ENCODE results near the gene MCTP2. TPM values are rescaled to one million over a fixed set of nuclear protein-coding genes. Genes with fewer than 3 reads are reported as not detected.

Gene MCTP2
- total and polyA plus RNA-seq, 2 of the 8 experiments (the other 6 are each of a cell fraction or from before 2014, with no cell fraction given) = 3.4 to 4.5 TPM

DNA sequence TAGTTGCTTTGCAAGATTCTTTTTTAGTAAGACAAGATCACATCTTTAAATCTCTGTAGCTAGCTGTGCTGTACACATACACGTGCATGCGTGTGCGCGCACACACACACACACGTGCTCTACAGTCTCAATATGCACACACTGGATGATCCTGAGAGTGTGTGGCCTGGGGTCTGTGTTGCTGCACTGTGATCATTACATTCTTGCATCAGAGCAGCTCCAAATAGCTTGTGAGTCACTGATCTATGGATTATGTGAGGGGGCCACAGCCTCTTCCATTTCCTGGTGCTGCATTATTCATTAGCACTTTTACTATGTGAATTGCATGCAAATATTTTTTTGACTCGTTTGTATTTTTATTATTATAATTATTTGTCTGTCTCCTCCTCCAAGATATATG, 34.6 kb downstream of the MCTP2 start:
- no peak overlapping the region for H3K56ac ChIP-seq (replicated peaks; ENCODE audit: insufficient read length, low read depth, low read length)
- H2BK12ac ChIP-seq (ENCODE audit: low read depth, low read length) = no peak overlapping the region
- WGBS, 2 experiments (ENCODE audit: extremely low coverage in 1 of 2, insufficient coverage in 1 of 2, insufficient read length in 1 of 2, insufficient replicate concordance in 2 of 2, low coverage in 1 of 2, low lambda C conversion rate in 2 of 2, missing lambda C conversion rate in 1 of 2) = 82% methylated on average over 6 of the region's 6 CpGs; no CpG with 5 or more reads in 1 of the 2 experiments
- no peak overlapping the region for H2BK5ac ChIP-seq (ENCODE audit: low read depth, low read length)
- no peaks in the 10 kb centered on the region for H3K23me2 ChIP-seq (ENCODE audit: low read depth, low read length)
- CTCF ChIA-PET (ENCODE audit: partially characterized antibody) = no interaction called here
- no peak overlapping the region for H2BK15ac ChIP-seq (ENCODE audit: low read length)
- H3K23ac ChIP-seq (ENCODE audit: insufficient read length) = no peak overlapping the region
- DNase-seq (ENCODE audit: low read depth in 1 of 2, low spot score in 2 of 2) (no peak), FAIRE-seq (no peak)
- H3K79me1 ChIP-seq (ENCODE audit: low read depth, low read length) = no peaks in the 10 kb centered on the region
- H3K36me3 ChIP-seq (ENCODE audit: control insufficient read depth in 2 of 4, insufficient read depth in 4 of 4, low read length in 3 of 4) = no peaks in the 10 kb centered on the region
- no peak overlapping the region; a peak in 1 of 7 replicates for H3K9ac ChIP-seq (replicated peaks in 1 of 4; ENCODE audit: extremely low read depth in 1 of 4, low read depth in 3 of 4, low read length in 3 of 4)
- H3K4me2 ChIP-seq (ENCODE audit: insufficient read depth in 1 of 2, low read depth in 2 of 2, low read length in 2 of 2) = no peak overlapping the region
- H2BK20ac ChIP-seq (ENCODE audit: low read length) = no peak overlapping the region
- no peaks in the 10 kb centered on the region for H4K20me1 ChIP-seq (replicated peaks in 1 of 2; ENCODE audit: control insufficient read depth in 1 of 2, insufficient read depth in 2 of 2, low read length in 2 of 2)
- H4K5ac ChIP-seq (ENCODE audit: insufficient read length, low read depth, low read length) = no peak overlapping the region
- H4K8ac ChIP-seq (ENCODE audit: extremely low read depth, insufficient read depth, low read length) = no peak overlapping the region
- H2BK120ac ChIP-seq (replicated peaks; ENCODE audit: low read depth, low read length) = no peak overlapping the region
- no peaks in the 10 kb centered on the region for H3K27me3 ChIP-seq (replicated peaks in 1 of 4; ENCODE audit: control insufficient read depth in 3 of 4, extremely low read depth in 1 of 4, insufficient read depth in 3 of 4, low read length in 3 of 4)
- H3K9me3 ChIP-seq (ENCODE audit: insufficient read depth in 2 of 2, low read depth in 1 of 2, low read length in 1 of 2) = no peaks in the 10 kb centered on the region
- H2AFZ ChIP-seq (ENCODE audit: low read length) = no peak overlapping the region
- H4K91ac ChIP-seq (replicated peaks; ENCODE audit: insufficient read length, low read length) = no peak overlapping the region
- H3K4ac ChIP-seq (replicated peaks; ENCODE audit: insufficient read length, low read depth, low read length) = no peak overlapping the region
- no peaks in the 10 kb centered on the region for H3K79me2 ChIP-seq (ENCODE audit: control insufficient read depth in 1 of 2, insufficient read depth in 2 of 2, low read length in 2 of 2)
- H3K18ac ChIP-seq (ENCODE audit: extremely low read depth, low read length) = no peak overlapping the region
- no peak overlapping the region for H2AK5ac ChIP-seq (ENCODE audit: low read depth, low read length)
- no peaks in the 10 kb centered on the region for H3K4me1 ChIP-seq (replicated peaks in 1 of 4; ENCODE audit: control insufficient read depth in 3 of 4, insufficient read depth in 4 of 4, low read length in 3 of 4)
- POLR2A ChIA-PET (ENCODE audit: partially characterized antibody) = no interaction called here
- H3K14ac ChIP-seq (ENCODE audit: insufficient read length) = no peak overlapping the region
- no peak overlapping the region for H3K27ac ChIP-seq (ENCODE audit: low read depth, low read length)
- no peak overlapping the region for H3K4me3 ChIP-seq (ENCODE audit: extremely low read depth in 1 of 4, insufficient read depth in 2 of 4, low read depth in 3 of 4, low read length in 4 of 4)
- TF ChIP-seq, protein P1, sequence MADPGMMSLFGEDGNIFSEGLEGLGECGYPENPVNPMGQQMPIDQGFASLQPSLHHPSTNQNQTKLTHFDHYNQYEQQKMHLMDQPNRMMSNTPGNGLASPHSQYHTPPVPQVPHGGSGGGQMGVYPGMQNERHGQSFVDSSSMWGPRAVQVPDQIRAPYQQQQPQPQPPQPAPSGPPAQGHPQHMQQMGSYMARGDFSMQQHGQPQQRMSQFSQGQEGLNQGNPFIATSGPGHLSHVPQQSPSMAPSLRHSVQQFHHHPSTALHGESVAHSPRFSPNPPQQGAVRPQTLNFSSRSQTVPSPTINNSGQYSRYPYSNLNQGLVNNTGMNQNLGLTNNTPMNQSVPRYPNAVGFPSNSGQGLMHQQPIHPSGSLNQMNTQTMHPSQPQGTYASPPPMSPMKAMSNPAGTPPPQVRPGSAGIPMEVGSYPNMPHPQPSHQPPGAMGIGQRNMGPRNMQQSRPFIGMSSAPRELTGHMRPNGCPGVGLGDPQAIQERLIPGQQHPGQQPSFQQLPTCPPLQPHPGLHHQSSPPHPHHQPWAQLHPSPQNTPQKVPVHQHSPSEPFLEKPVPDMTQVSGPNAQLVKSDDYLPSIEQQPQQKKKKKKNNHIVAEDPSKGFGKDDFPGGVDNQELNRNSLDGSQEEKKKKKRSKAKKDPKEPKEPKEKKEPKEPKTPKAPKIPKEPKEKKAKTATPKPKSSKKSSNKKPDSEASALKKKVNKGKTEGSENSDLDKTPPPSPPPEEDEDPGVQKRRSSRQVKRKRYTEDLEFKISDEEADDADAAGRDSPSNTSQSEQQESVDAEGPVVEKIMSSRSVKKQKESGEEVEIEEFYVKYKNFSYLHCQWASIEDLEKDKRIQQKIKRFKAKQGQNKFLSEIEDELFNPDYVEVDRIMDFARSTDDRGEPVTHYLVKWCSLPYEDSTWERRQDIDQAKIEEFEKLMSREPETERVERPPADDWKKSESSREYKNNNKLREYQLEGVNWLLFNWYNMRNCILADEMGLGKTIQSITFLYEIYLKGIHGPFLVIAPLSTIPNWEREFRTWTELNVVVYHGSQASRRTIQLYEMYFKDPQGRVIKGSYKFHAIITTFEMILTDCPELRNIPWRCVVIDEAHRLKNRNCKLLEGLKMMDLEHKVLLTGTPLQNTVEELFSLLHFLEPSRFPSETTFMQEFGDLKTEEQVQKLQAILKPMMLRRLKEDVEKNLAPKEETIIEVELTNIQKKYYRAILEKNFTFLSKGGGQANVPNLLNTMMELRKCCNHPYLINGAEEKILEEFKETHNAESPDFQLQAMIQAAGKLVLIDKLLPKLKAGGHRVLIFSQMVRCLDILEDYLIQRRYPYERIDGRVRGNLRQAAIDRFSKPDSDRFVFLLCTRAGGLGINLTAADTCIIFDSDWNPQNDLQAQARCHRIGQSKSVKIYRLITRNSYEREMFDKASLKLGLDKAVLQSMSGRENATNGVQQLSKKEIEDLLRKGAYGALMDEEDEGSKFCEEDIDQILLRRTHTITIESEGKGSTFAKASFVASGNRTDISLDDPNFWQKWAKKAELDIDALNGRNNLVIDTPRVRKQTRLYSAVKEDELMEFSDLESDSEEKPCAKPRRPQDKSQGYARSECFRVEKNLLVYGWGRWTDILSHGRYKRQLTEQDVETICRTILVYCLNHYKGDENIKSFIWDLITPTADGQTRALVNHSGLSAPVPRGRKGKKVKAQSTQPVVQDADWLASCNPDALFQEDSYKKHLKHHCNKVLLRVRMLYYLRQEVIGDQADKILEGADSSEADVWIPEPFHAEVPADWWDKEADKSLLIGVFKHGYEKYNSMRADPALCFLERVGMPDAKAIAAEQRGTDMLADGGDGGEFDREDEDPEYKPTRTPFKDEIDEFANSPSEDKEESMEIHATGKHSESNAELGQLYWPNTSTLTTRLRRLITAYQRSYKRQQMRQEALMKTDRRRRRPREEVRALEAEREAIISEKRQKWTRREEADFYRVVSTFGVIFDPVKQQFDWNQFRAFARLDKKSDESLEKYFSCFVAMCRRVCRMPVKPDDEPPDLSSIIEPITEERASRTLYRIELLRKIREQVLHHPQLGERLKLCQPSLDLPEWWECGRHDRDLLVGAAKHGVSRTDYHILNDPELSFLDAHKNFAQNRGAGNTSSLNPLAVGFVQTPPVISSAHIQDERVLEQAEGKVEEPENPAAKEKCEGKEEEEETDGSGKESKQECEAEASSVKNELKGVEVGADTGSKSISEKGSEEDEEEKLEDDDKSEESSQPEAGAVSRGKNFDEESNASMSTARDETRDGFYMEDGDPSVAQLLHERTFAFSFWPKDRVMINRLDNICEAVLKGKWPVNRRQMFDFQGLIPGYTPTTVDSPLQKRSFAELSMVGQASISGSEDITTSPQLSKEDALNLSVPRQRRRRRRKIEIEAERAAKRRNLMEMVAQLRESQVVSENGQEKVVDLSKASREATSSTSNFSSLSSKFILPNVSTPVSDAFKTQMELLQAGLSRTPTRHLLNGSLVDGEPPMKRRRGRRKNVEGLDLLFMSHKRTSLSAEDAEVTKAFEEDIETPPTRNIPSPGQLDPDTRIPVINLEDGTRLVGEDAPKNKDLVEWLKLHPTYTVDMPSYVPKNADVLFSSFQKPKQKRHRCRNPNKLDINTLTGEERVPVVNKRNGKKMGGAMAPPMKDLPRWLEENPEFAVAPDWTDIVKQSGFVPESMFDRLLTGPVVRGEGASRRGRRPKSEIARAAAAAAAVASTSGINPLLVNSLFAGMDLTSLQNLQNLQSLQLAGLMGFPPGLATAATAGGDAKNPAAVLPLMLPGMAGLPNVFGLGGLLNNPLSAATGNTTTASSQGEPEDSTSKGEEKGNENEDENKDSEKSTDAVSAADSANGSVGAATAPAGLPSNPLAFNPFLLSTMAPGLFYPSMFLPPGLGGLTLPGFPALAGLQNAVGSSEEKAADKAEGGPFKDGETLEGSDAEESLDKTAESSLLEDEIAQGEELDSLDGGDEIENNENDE (IDR thresholded peaks at IDR 0.05; ENCODE audit: insufficient replicate concordance, low read length) = no peak
